GM12891 (cell line): Measurements from ENCODE around the gene HCFC2.

Experiments
- POLR2A ChIP-seq: IDR thresholded peaks from 2 replicates; pipeline ENCODE4 v1.6.1; 2011; ENCODE audit warnings: low read depth, low read length, control low read depth
- POLR2AphosphoS5 ChIP-seq: IDR thresholded peaks from 2 replicates; pipeline ENCODE4 v1.6.1; 2011; ENCODE audit warnings: low read depth, low read length, control low read depth
- TAF1 ChIP-seq: IDR thresholded peaks from 2 replicates; pipeline ENCODE4 v1.6.1; 2011; ENCODE audit warnings: low read depth, low read length, control low read depth

DNA sequence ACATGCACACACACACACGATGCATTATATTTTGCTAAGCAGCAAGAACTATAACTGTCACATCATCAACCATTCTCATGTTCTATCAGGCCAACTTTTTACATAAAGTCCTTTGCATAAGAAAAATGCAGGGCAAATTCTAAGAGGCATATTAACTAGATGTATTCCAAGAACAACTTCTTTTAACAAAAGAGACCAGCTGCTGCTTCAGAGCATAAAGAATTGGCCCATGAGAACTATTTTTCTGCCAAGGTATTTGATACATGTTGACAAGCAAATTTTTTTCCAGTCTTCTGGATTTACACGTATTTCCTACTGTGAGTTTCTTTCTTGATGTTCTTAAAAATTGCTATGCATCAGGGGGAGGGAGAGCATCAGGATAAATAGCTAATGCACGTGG, 41.5 kb upstream of the HCFC2 start:
- TF ChIP-seq POLR2A (no peak), POLR2AphosphoS5 (no peak), TAF1 (no peak)
